RWPE1 (cell line): ENCODE data around the gene FCHSD2.
"Not testable (repeated sequence)": the region's sequence is repeated elsewhere in the genome, so short reads cannot be mapped to it uniquely, and the experiment has no call there.

Experiments used
- CTCF ChIA-PET: fragments of 350-600 bp; sonication (Branson Sonifier 250); formaldehyde crosslinking; extraction: SDS; loops from one replicate; lab custom pipeline; 2021; lab: Yijun Ruan, JAX
- POLR2A ChIA-PET: fragments of 400-600 bp; formaldehyde crosslinking; extraction: SDS; loops from one replicate; lab custom pipeline; 2020; ENCODE audit warnings: antibody characterized with exemption; ENCODE audit not compliant: low non-redundant PET; lab: Yijun Ruan, JAX
- DNase-seq: peaks from one replicate; pipeline ENCODE4 v3.0.0; 2012; ENCODE audit warnings: low spot score
- H3K27ac ChIP-seq: fragments of 450-650 bp; 2 replicates; pipeline ENCODE4 v1.5.1; 2017
- TF ChIP-seq, protein P1 (sequence below): fragments of 450-650 bp; conservative IDR thresholded peaks from 2 replicates; pipeline ENCODE4 v1.5.1; 2017; ENCODE audit warnings: low read depth, mild to moderate bottlenecking

The FCHSD2 gene

DNA sequence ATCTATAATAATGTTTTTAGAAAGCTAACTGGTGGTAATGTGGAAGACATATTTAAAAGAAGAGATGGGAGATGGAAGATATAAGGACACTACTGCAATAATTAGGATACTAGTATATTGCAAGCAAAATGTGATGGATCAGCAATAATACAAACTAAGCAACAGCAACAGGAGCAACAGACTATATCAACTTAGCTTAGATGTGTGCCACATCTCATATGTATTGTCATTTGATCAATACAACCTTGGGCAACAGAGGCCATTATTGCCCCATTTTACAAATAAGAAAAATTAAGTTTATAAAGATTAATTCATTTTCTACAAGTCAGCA is 4.2 kb downstream of the FCHSD2 start:
- POLR2A ChIA-PET: no interaction called here
- no peak for DNase-seq
- CTCF ChIA-PET: no interaction called here
- H3K27ac ChIP-seq: no peak overlapping the region
- TF ChIP-seq, protein P1, sequence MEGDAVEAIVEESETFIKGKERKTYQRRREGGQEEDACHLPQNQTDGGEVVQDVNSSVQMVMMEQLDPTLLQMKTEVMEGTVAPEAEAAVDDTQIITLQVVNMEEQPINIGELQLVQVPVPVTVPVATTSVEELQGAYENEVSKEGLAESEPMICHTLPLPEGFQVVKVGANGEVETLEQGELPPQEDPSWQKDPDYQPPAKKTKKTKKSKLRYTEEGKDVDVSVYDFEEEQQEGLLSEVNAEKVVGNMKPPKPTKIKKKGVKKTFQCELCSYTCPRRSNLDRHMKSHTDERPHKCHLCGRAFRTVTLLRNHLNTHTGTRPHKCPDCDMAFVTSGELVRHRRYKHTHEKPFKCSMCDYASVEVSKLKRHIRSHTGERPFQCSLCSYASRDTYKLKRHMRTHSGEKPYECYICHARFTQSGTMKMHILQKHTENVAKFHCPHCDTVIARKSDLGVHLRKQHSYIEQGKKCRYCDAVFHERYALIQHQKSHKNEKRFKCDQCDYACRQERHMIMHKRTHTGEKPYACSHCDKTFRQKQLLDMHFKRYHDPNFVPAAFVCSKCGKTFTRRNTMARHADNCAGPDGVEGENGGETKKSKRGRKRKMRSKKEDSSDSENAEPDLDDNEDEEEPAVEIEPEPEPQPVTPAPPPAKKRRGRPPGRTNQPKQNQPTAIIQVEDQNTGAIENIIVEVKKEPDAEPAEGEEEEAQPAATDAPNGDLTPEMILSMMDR: no peak

DNA sequence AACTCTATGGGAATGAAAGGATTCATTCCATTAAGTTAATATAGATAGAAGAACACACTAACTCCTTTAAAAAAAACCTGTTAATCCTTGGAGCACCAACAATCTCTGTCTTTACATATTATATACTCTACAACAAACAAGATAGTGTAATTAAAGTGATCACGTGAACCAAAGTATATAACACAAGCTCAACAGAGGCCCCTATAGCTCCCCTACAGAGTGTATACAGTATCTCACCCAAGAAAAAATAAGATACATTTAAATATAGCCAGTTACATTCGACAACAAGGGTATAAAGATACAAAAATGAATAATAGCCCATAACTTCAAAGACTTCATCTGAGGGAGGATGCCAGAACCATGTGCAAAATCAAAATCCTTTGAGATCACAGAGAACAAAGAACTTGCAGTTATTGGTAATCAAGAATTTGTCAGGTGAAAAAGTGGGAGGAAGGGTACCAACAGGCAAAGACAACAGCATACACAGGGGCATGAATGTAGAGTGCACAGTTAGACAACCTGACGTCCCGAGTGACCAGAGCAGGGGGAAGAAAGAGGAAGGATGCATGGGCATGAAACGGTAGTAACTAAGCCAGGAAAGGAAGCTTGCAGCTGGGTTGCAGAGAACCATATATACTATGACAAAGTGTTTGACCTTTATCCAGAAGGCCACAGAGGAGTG is 4.7 kb downstream of the FCHSD2 start:
- POLR2A ChIA-PET: no interaction called here
- H3K27ac ChIP-seq: no peak overlapping the region
- CTCF ChIA-PET: no interaction called here
- no peak for DNase-seq
- TF ChIP-seq, protein P1: no peak

DNA sequence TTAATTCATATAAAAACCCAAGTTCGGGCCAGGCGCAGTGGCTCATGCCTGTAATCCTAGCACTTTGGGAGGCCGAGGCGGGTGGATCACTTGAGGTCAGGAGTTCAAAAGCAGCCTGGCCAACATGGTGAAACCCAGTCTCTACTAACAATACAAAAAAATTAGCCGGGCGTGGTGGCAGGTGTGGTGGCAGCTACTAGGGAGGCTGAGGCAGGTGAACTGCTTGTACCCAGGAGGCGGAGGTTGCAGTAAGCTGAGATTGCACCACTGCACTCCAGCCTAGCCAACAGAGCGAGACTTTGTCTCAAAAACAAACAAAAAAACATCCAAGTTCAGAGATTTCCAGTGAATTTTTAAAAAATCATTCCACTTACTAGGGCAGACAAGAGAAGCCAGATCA is 5.4 kb downstream of the FCHSD2 start:
- DNase-seq, H3K27ac ChIP-seq, POLR2A ChIA-PET: not testable (repeated sequence)
- CTCF ChIA-PET: interaction anchor here (0.6 kb wide), 1 partner anchor 152 kb away, joined by 3 read pairs; no protein-coding TSS in a partner anchor

DNA sequence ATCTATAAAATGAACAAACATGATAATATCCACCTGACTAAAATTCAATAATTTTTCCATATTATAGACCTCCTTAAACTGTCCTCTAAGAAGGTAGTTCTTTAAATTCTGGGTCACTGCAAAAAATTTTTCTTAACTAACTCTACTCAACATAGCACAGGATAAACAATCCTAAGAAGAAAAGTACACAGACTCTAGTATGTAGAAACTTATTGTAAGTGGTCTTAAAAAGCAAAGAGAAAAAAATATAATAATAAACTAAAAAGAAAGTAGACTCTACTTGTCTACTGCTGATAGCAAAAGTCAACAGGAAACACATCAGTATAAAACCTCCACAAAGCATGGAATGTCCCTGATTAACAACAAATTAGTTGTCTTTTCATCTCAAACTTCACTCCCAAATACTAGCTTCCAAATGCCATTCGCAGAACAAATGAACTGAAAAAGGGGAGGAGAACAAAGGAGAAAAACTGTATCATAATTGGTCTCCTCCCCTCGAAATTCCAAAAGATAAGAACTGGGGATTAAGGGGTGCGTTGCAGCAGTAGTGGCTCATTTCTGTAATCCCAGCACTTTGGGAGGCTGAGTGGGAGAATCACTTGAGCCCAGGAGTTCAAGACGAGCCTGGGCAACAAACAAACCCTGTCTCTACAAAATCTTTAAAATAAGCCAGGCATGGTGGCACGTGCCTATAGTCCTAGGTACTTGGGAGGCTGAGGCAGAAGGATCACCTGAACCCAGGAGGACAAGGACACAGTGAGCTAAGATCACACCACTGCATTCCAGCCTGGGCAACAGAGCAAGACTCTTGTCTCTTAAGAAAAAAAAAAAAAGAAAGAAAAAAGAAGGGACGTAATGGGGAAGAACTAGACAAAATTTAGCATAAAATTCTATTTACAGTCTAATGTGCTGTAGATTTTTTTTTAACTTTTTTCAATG is 6.5 kb downstream of the FCHSD2 start:
- no peak overlapping the region for H3K27ac ChIP-seq
- CTCF ChIA-PET: no interaction called here
- DNase-seq: no peak
- TF ChIP-seq, protein P1: no peak
- POLR2A ChIA-PET: no interaction called here

DNA sequence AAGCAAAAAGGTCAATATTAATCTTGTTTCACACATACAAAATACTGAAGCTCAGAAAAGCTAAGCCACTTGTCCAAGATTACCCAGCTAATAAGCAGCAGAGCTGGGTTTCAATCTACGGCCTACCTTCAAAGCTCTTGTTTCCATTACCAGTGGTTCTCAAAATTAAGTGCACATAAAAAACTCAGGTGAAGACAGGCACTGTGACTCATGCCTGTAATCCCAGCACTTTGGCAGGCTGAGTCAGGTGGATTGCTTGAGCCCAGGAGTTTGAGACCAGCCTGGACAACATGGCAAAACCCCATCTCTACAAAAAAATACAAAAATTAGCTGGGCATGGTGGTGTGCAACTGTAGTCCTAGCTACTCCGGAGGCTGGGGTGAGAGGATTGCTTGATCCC is 9.8 kb downstream of the FCHSD2 start:
- DNase-seq, POLR2A ChIA-PET, H3K27ac ChIP-seq: not testable (repeated sequence)
- CTCF ChIA-PET: interaction anchor here (0.6 to 1.2 kb wide), 3 partner anchors 18 to 111 kb away, joined by 3 to 6 read pairs (median 3); no protein-coding TSS in a partner anchor

DNA sequence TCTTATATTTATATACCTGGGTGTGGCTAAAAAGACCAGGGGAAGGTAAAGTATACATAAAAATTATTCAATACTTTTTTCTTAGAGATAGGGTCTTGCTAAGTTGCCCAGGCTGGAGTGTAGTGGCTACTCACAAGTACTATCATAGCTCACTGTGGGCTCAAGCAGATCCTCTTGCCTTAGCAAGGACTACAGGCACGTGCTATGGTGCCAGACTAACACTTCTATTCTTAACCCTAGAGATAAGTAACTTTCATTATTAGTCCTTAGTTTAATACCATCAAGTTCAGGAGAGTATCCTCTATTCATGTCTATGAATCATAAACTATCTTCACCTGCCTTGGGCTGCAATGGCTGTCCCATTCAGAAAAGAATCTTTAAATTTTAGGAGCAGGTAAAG is 11.9 kb downstream of the FCHSD2 start:
- no peak for DNase-seq
- H3K27ac ChIP-seq: no peak overlapping the region
- CTCF ChIA-PET: no interaction called here
- POLR2A ChIA-PET: no interaction called here
- TF ChIP-seq, protein P1: no peak

DNA sequence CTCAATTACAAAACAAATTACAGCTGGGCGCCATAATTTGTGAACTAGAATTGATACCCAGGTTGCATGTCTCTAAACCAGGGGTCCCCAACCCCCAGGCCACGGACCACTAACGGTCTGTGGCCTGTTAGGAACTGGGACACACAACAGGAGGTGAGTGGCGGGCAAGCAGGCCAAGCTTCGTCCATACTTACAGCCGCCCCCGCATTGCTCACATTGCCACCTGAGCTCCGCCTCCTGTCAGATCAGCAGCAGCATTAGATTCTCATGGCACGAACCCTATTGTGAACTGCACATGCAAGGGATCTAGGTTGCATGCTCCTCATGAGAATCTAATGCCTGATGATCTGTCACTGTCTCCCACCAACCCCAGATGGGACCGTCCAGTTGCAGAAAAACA is 12.9 kb downstream of the FCHSD2 start:
- no peak for DNase-seq
- ChIA-PET CTCF (interaction anchor here (0.5 kb wide), 1 partner anchor 33 kb away, joined by 3 read pairs; no protein-coding TSS in a partner anchor), POLR2A (no interaction called here)
- no peak overlapping the region for H3K27ac ChIP-seq
- TF ChIP-seq, protein P1: no peak
